ENCODE results near the gene B3GNT7. TPM values are rescaled to one million over a fixed set of nuclear protein-coding genes. Genes with fewer than 3 reads are reported as not detected.

B3GNT7 gene
- total RNA-seq, 1 donor from 2014 or later, result 6.5 TPM

- Mint-ChIP-seq H3K4me3 (ENCODE audit: low read depth) (no peak overlapping the region), H3K4me1 (ENCODE audit: low read depth) (peaks cover 7% of the 10 kb centered on the region), H3K27ac (no peak overlapping the region), H3K27me3 (peaks cover 15% of the 10 kb centered on the region), H3K9me3 (ENCODE audit: low read depth) (peaks cover 10% of the 10 kb centered on the region), H3K36me3 (ENCODE audit: insufficient read depth) (peaks cover 3% of the 10 kb centered on the region)
- no peak for TF ChIP-seq CTCF (IDR thresholded peaks at IDR 0.05; ENCODE audit: unreplicated experiment)
- DNase-seq (ENCODE audit: low spot score, unreplicated experiment), result no peak
Measured at GRCh38 chr2:231387904-231388724, 7.4 kb upstream of the B3GNT7 start.

- TF ChIP-seq CTCF (IDR thresholded peaks at IDR 0.05; ENCODE audit: unreplicated experiment), result no peak
- peaks cover 10% of the 10 kb centered on the region for H3K9me3 Mint-ChIP-seq (ENCODE audit: low read depth)
- H3K4me1 Mint-ChIP-seq (ENCODE audit: low read depth), result peaks cover 3% of the 10 kb centered on the region
- no peak for DNase-seq (ENCODE audit: low spot score, unreplicated experiment)
- peaks cover 17% of the 10 kb centered on the region for H3K27me3 Mint-ChIP-seq
- H3K4me3 Mint-ChIP-seq (ENCODE audit: low read depth), result no peak overlapping the region
- peaks cover 3% of the 10 kb centered on the region for H3K36me3 Mint-ChIP-seq (ENCODE audit: insufficient read depth)
- no peak overlapping the region for H3K27ac Mint-ChIP-seq
Measured at GRCh38 chr2:231388725-231389346, 6.7 kb upstream of the B3GNT7 start.

- no peak for DNase-seq (ENCODE audit: low spot score, unreplicated experiment)
- Mint-ChIP-seq H3K36me3 (ENCODE audit: insufficient read depth) (no peaks in the 10 kb centered on the region), H3K9me3 (ENCODE audit: low read depth) (peaks cover 4% of the 10 kb centered on the region), H3K4me3 (ENCODE audit: low read depth) (no peak overlapping the region), H3K4me1 (ENCODE audit: low read depth) (peaks cover 4% of the 10 kb centered on the region), H3K27me3 (peaks cover 26% of the 10 kb centered on the region), H3K27ac (no peak overlapping the region)
- TF ChIP-seq CTCF (IDR thresholded peaks at IDR 0.05; ENCODE audit: unreplicated experiment), result no peak
Measured at GRCh38 chr2:231390667-231391066, 4.8 kb upstream of the B3GNT7 start.

GRCh38 chr2:231391981-231392380 lies 3.5 kb upstream of the B3GNT7 start:
- peaks cover 4% of the 10 kb centered on the region for H3K4me1 Mint-ChIP-seq (ENCODE audit: low read depth)
- H3K27me3 Mint-ChIP-seq, result peaks cover 32% of the 10 kb centered on the region
- H3K27ac Mint-ChIP-seq, result no peak overlapping the region
- no peak for TF ChIP-seq CTCF (IDR thresholded peaks at IDR 0.05; ENCODE audit: unreplicated experiment)
- no peaks in the 10 kb centered on the region for H3K9me3 Mint-ChIP-seq (ENCODE audit: low read depth)
- DNase-seq (ENCODE audit: low spot score, unreplicated experiment), result no peak
- H3K36me3 Mint-ChIP-seq (ENCODE audit: insufficient read depth), result no peaks in the 10 kb centered on the region
- no peak overlapping the region for H3K4me3 Mint-ChIP-seq (ENCODE audit: low read depth)

- Mint-ChIP-seq H3K4me3 (ENCODE audit: low read depth) (no peak overlapping the region), H3K4me1 (ENCODE audit: low read depth) (peaks cover 4% of the 10 kb centered on the region), H3K27me3 (peaks cover 36% of the 10 kb centered on the region), H3K9me3 (ENCODE audit: low read depth) (no peaks in the 10 kb centered on the region), H3K36me3 (ENCODE audit: insufficient read depth) (no peaks in the 10 kb centered on the region), H3K27ac (no peak overlapping the region)
- DNase-seq (ENCODE audit: low spot score, unreplicated experiment), result no peak
- TF ChIP-seq CTCF (IDR thresholded peaks at IDR 0.05; ENCODE audit: unreplicated experiment), result no peak
Measured at GRCh38 chr2:231392431-231393148, 2.9 kb upstream of the B3GNT7 start.
